NK-92 treated with Interleukin-12 subunit alpha and Interleukin-12 subunit beta, amount 100 ng/mL, for 24 hours (cell line): ENCODE data around the gene PABPC1L2B.
"Not testable (repeated sequence)": the region's sequence is repeated elsewhere in the genome, so short reads cannot be mapped to it uniquely, and the experiment has no call there.

ENCODE experiments used
- DNase-seq: peaks from one replicate; lab custom pipeline; 2025; lab: John Stamatoyannopoulos, UW

The PABPC1L2B gene

GRCh38 chrX:73002733-73003132, at the start of gene PABPC1L2B:
PABPC1L2B (plus strand) TSS chrX:73002939; CDS start chrX:73003643, 704 bp downstream.
- DNase-seq = not testable (repeated sequence)

- DNase-seq = not testable (repeated sequence)
Measured at GRCh38 chrX:72959971-72960370, 42.8 kb upstream of the PABPC1L2B start.

- DNase-seq = not testable (repeated sequence)
Measured at GRCh38 chrX:72971859-72972258, 30.9 kb upstream of the PABPC1L2B start.

GRCh38 chrX:72974885-72975284, 27.9 kb upstream of the PABPC1L2B start:
- not testable (repeated sequence) for DNase-seq

GRCh38 chrX:72980894-72981469, 21.8 kb upstream of the PABPC1L2B start:
- not testable (repeated sequence) for DNase-seq

- DNase-seq = not testable (repeated sequence)
Measured at GRCh38 chrX:73004032-73004431, 1.3 kb downstream of the PABPC1L2B start.

- no peak for DNase-seq
Measured at GRCh38 chrX:73021361-73022092, 18.8 kb downstream of the PABPC1L2B start.

- DNase-seq = not testable (repeated sequence)
Measured at GRCh38 chrX:73022093-73022445, 19.3 kb downstream of the PABPC1L2B start.

- no peak for DNase-seq
Measured at GRCh38 chrX:73028876-73029275, 26.1 kb downstream of the PABPC1L2B start.
